ENCODE results near the gene ELAPOR1.

Gene ELAPOR1

GRCh38 chr1:109095631-109096030 lies 18.3 kb upstream of the ELAPOR1 start:
- DNase-seq, result no peak

DNA sequence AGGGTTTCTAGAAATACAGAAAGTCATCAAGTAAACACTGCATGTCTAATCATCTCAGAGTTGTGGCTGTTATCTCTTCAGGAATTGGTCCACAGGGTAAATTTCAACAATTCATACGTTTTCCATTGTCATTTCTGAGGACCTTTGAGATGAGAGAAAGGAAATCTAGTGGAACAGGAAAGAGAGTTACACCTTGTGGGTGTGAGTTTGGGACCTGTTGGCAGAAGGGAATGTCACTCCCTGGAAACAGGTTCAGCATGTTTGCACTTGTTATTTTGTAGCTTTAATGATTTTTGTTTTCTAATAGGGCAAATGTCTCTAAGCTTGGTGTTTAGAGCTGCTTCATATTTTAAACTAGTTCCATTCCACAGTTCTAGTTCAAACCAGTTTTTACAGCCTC lies 17.8 kb upstream of the ELAPOR1 start:
- no peak for DNase-seq

GRCh38 chr1:109099938-109100773 lies 13.8 kb upstream of the ELAPOR1 start:
- DNase-seq, result peak; percentile 97

- peak; percentile 55 for DNase-seq
Observed at GRCh38 chr1:109104364-109105151, 9.4 kb upstream of the ELAPOR1 start.

GRCh38 chr1:109105881-109106280 lies 8.0 kb upstream of the ELAPOR1 start:
- DNase-seq, result no peak

- no peak for DNase-seq
Observed at GRCh38 chr1:109107785-109108184, 6.1 kb upstream of the ELAPOR1 start.

DNA sequence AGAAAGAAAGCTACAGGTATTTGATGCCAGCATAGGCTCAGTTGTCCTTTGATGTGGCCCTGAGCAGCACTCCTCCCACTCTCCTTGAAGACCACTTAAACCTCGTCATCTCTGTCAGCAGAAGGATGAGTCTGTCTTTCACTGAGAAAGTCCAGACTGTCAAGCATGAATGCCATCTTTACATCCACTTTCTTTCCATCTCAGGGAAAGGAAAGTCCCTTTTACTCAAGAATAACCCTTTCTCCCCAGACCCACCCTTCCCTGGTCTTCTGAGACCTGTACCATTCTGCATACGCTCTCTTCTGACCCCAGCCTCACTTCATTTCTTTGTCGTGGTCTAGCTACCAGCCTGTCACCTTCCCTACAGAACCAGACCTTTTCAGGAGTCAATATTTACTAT lies 4.0 kb upstream of the ELAPOR1 start:
- DNase-seq, result no peak

DNA sequence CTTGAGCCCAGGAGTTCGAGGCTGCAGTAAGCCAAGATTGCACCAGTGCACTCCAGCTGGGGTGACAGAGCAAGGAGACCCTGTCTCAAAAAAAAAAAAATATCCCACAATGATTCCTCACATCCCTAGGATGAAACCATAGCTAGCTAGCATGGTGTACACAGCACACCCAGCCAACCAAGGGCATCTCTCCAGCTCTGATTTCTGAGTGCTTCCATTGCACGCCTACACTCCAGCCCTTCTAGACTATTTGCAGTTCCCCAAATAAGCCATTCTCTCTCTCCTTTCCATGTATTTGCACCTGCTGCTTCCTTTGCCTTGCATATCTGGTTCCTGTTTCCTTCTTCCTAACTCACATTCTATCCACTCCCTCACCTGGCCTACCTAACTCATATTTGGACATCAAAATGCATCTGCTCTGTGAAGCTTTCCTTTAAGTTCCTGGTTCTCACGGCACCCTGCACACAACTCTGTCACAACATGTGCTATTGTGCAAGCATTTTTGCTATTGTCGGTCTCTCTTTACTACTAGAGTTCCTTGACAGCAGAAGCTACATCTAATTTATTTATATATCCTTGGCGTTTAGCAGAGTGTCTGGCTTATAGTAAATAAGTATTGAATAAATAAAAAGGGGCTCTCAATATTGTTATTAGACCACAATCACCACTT lies 2.4 kb upstream of the ELAPOR1 start:
- DNase-seq, result peak; percentile 81

DNA sequence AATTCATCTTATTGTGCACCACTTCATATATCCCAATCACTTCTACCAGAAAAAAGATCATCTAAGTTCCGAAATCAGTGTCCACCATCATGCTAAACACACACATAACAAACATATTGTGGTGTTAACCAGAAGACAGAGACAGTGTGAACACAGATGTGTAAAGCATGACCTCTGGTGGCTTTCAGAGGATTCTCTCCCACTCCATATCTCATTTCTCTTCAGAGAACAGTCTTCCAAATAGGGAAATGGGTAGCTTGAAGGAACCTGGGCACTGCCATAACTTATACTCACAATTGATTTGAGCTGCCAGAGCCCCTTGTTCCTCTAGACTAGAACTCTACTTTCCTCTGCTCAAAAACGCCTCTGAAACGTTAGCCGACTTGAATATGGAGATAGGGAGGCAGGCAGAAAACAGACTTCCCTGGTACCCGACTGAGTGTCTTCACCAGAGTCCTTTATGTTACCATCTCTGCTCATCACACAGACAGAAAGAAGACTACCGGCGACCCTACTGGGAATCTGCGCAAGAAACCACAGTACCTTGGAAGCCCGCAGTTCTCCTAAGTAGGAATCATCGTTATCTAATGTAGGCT lies 1.8 kb upstream of the ELAPOR1 start:
- peak; percentile 55 for DNase-seq

- peak; percentile 86 for DNase-seq
Observed at GRCh38 chr1:109112652-109113285, 1.1 kb upstream of the ELAPOR1 start.

- DNase-seq, result no peak
Observed at GRCh38 chr1:109114342-109114674, 393 bp downstream of the ELAPOR1 start.

DNA sequence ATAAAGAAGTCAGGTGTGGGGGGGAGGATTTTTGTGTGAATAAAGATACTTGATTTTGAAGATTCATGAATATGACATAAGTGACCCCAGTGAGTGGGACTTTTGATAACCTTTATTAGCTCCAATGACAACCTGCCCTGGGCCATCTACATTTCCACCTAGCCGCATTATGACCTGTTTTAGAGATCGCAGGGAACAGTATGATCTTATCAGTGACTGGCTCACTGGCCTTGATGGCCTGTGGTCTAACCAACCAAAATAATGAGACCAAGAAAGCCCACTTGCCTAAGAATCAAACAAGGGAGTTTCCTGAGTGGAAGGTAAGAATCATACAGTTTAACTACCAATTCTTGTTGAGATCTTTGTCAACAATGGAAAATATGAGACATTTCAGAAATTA lies 1.8 kb downstream of the ELAPOR1 start:
- no peak for DNase-seq

DNA sequence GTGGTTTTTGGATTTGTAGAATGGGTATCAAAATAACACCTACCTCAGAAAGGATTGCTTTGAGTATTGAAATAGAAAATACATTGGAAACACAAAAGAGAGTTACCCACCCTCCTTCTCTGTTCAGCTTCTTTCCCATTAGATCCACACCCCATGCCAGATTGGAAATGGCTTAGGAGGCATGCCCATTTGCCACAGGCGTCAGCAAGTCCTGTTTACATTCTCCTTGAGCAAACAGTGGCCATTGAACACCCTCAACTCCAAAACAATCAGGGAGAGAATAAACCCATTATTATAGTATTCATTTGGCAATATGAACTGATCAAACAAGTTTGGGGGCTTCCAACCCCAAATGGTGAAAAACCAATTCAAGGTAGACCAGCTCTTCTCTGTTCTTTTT lies 2.4 kb downstream of the ELAPOR1 start:
- DNase-seq, result no peak

DNA sequence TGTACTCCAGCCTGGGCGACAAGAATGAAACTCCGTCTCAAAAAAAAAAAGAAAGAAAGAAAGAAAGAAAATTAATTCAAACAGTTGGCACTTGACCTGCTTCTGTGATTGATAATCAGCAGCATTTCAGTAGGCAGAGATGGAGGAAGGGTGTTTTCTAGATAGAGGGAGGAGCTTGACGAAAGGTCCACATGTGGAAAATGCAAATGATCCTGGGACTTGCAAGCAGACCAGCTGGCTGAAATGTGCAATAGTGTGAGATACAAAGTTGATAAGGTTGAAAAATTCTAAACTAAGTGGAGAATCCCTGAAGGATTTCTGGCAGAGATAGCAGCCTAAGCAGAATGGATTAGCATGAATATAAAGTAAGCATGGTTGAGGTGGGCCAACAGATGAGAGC lies 4.2 kb downstream of the ELAPOR1 start:
- DNase-seq, result no peak

GRCh38 chr1:109120356-109120755 lies 6.4 kb downstream of the ELAPOR1 start:
- DNase-seq, result no peak

- DNase-seq, result no peak
Observed at GRCh38 chr1:109131059-109131458, 17.1 kb downstream of the ELAPOR1 start.

- DNase-seq, result no peak
Observed at GRCh38 chr1:109131800-109132199, 17.9 kb downstream of the ELAPOR1 start.

GRCh38 chr1:109133002-109133706 lies 19.2 kb downstream of the ELAPOR1 start:
- no peak for DNase-seq

DNA sequence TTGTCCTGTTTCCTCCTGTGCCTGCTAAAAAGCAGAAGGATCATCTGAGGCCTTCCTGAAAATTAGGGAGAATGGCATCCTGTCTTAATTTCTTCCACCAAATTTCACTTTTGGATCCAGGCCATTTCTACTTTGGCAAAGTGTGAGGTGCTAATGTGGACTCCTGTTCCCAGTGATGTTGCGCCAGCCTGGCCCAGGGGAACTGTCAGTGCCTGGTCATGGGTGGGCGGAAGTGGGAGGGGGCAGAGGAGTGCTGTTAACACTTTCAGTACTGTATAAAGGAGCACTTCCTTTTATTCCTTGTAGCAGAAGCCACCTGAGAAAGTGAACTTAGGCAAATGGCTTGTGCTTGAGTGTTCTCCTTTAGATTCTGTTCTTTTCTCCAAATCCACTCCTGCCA lies 19.9 kb downstream of the ELAPOR1 start:
- peak; percentile 55 for DNase-seq

DNA sequence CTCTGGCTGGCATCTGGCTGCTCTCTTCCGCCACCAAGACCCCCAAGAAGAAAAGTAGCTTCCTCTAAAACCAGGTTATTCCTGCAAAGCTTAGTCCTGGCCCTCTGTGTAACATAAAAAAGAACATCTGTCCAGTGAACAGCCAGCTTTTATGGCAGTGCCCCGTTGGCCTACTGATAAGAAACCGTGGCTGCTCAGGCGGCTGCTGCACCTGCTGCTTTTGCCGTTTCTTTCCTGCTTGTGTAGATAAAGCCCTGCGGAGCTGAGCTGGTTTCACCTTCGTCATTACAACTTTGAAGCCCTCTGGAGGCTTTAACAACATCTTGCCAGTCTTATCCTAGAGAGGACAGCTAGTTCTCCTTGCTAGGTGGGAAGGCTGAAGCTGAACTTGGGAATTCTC lies 20.5 kb downstream of the ELAPOR1 start:
- no peak for DNase-seq

- DNase-seq, result no peak
Observed at GRCh38 chr1:109135940-109136339, 22.0 kb downstream of the ELAPOR1 start.

DNA sequence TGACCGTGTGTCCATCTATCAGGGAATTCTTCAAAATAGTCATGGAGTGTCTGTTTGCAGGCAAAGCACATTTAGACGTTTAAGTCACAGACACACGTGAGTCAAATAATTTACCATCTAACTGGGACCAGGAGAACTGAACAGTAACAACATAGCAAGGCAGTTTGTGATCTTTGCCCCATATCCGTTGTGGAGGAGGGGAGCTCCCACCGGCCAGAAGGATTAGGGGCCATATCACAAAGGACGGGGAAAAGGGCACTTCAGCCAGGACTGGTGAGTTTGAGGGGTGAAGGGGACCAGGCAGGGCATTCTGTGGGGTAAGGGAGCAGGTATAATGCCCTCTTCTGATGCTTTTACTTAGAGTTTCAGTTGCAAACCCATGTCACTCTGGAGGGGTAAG lies 22.9 kb downstream of the ELAPOR1 start:
- no peak for DNase-seq
